GM13976 (cell line): ENCODE data around the gene ZNF638.

Source experiments
- DNase-seq: peaks from one replicate; pipeline ENCODE4 v3.0.0; 2012; ENCODE audit warnings: low spot score
- CTCF ChIP-seq: IDR thresholded peaks from 2 replicates; pipeline ENCODE4 v1.5.1; 2012; ENCODE audit warnings: borderline replicate concordance, mild to moderate bottlenecking; ENCODE audit not compliant: insufficient read depth; ENCODE audit errors: extremely low read depth, missing control alignments, control extremely low read depth
- in situ Hi-C: fragments of 300-500 bp; cut with MboI; formaldehyde crosslinking; loops from one replicate; pipeline ENCODE4 v1.12.0; 2022; ENCODE audit warnings: low sequenced_read_pairs, mixed read lengths, inconsistent platforms; ENCODE audit not compliant: unreplicated experiment

Gene ZNF638

GRCh38 chr2:71361631-71362030 is 30.0 kb downstream of the ZNF638 start:
- DNase-seq, result peak; percentile 12
- in situ Hi-C loops, result no loop called here
- no peak for TF ChIP-seq CTCF

GRCh38 chr2:71362447-71362846 is 30.9 kb downstream of the ZNF638 start:
- no peak for TF ChIP-seq CTCF
- DNase-seq, result no peak
- in situ Hi-C loops, result no loop called here

GRCh38 chr2:71370015-71370414 is 38.4 kb downstream of the ZNF638 start:
- DNase-seq, result no peak
- no peak for TF ChIP-seq CTCF
- in situ Hi-C loops, result no loop called here

GRCh38 chr2:71372042-71372441 is 40.5 kb downstream of the ZNF638 start:
- in situ Hi-C loops, result no loop called here
- TF ChIP-seq CTCF, result no peak
- no peak for DNase-seq

- in situ Hi-C loops, result no loop called here
- DNase-seq, result no peak
- no peak for TF ChIP-seq CTCF
These were observed 47.5 kb downstream of the ZNF638 start for GRCh38 chr2:71379086-71379485.

GRCh38 chr2:71380665-71381064 is 49.1 kb downstream of the ZNF638 start:
- DNase-seq, result no peak
- in situ Hi-C loops, result no loop called here
- no peak for TF ChIP-seq CTCF

GRCh38 chr2:71385012-71385411 is 53.4 kb downstream of the ZNF638 start:
- in situ Hi-C loops, result no loop called here
- no peak for DNase-seq

More at GRCh38 chr2:71385012-71385411, 53.4 kb downstream of the ZNF638 start:
- TF ChIP-seq CTCF, result no peak
